ENCODE results near the gene PAX1. TPM values are rescaled to one million over a fixed set of nuclear protein-coding genes. Genes with fewer than 3 reads are reported as not detected.

The PAX1 gene
- total RNA-seq, 1 donor from 2014 or later, result not detected

GRCh38 chr20:21714297-21715192, 9.1 kb downstream of the PAX1 start:
- TF ChIP-seq CTCF (IDR thresholded peaks at IDR 0.05; ENCODE audit: unreplicated experiment), result no peak
- no peaks in the 10 kb centered on the region for H3K36me3 Mint-ChIP-seq (ENCODE audit: low read depth, unreplicated experiment)
- H3K4me1 Mint-ChIP-seq (ENCODE audit: unreplicated experiment), result peaks cover 33% of the 10 kb centered on the region
- no peaks in the 10 kb centered on the region for H3K9me3 Mint-ChIP-seq (ENCODE audit: unreplicated experiment)
- DNase-seq (ENCODE audit: low spot score), result no peak
- no peak overlapping the region for H3K27ac Mint-ChIP-seq (ENCODE audit: unreplicated experiment)
- H3K4me3 Mint-ChIP-seq (ENCODE audit: unreplicated experiment), result no peak overlapping the region
- H3K27me3 Mint-ChIP-seq (ENCODE audit: unreplicated experiment), result peaks cover 20% of the 10 kb centered on the region

GRCh38 chr20:21715193-21715881, 9.9 kb downstream of the PAX1 start:
- H3K9me3 Mint-ChIP-seq (ENCODE audit: unreplicated experiment), result no peaks in the 10 kb centered on the region
- H3K4me3 Mint-ChIP-seq (ENCODE audit: unreplicated experiment), result no peak overlapping the region
- TF ChIP-seq CTCF (IDR thresholded peaks at IDR 0.05; ENCODE audit: unreplicated experiment), result no peak
- no peak for DNase-seq (ENCODE audit: low spot score)
- H3K36me3 Mint-ChIP-seq (ENCODE audit: low read depth, unreplicated experiment), result no peaks in the 10 kb centered on the region
- peaks cover 14% of the 10 kb centered on the region for H3K27me3 Mint-ChIP-seq (ENCODE audit: unreplicated experiment)
- no peak overlapping the region for H3K27ac Mint-ChIP-seq (ENCODE audit: unreplicated experiment)
- H3K4me1 Mint-ChIP-seq (ENCODE audit: unreplicated experiment), result peaks cover 29% of the 10 kb centered on the region

GRCh38 chr20:21719592-21720214, 14.2 kb downstream of the PAX1 start:
- peak; percentile 96 for TF ChIP-seq CTCF (IDR thresholded peaks at IDR 0.05; ENCODE audit: unreplicated experiment)
- Mint-ChIP-seq H3K36me3 (ENCODE audit: low read depth, unreplicated experiment) (no peaks in the 10 kb centered on the region), H3K27me3 (ENCODE audit: unreplicated experiment) (peaks cover 8% of the 10 kb centered on the region), H3K9me3 (ENCODE audit: unreplicated experiment) (no peaks in the 10 kb centered on the region), H3K4me1 (ENCODE audit: unreplicated experiment) (peaks cover 17% of the 10 kb centered on the region), H3K4me3 (ENCODE audit: unreplicated experiment) (no peak overlapping the region), H3K27ac (ENCODE audit: unreplicated experiment) (no peak overlapping the region)
- peak; percentile 79 for DNase-seq (ENCODE audit: low spot score)

- no peak overlapping the region for H3K27ac Mint-ChIP-seq (ENCODE audit: unreplicated experiment)
- H3K27me3 Mint-ChIP-seq (ENCODE audit: unreplicated experiment), result no peaks in the 10 kb centered on the region
- no peak for DNase-seq (ENCODE audit: low spot score)
- no peaks in the 10 kb centered on the region for H3K9me3 Mint-ChIP-seq (ENCODE audit: unreplicated experiment)
- no peaks in the 10 kb centered on the region for H3K36me3 Mint-ChIP-seq (ENCODE audit: low read depth, unreplicated experiment)
- no peak for TF ChIP-seq CTCF (IDR thresholded peaks at IDR 0.05; ENCODE audit: unreplicated experiment)
- H3K4me1 Mint-ChIP-seq (ENCODE audit: unreplicated experiment), result no peaks in the 10 kb centered on the region
- H3K4me3 Mint-ChIP-seq (ENCODE audit: unreplicated experiment), result no peak overlapping the region
These were observed 20.4 kb downstream of the PAX1 start for GRCh38 chr20:21725892-21726291.
